ENCODE data around the gene PDLIM7.

Gene PDLIM7

GRCh38 chr5:177453852-177454396 is 43.5 kb downstream of the PDLIM7 start:
- peak; percentile 39 for DNase-seq (ENCODE audit: extremely low spot score)

GRCh38 chr5:177452688-177453638 is 44.4 kb downstream of the PDLIM7 start:
- ChIA-PET POLR2A (interaction anchor here (0.8 to 3.9 kb wide), 8 partner anchors 8 to 101 kb away, joined by 3 to 32 read pairs (median 6); partner anchors contain the start of genes GRK6, LMAN2, PDLIM7 and PRR7), CTCF (interaction anchor here (0.6 to 5.1 kb wide), 4 partner anchors 12 to 63 kb away, joined by 3 to 50 read pairs (median 9); no protein-coding TSS in a partner anchor)
- DNase-seq (ENCODE audit: extremely low spot score): no peak

More at GRCh38 chr5:177453852-177454396, 43.5 kb downstream of the PDLIM7 start:
- POLR2A ChIA-PET: interaction anchor here (1.3 to 3.9 kb wide), 9 partner anchors 9 to 75 kb away, joined by 3 to 34 read pairs (median 11); partner anchors contain the start of genes PDLIM7 and PRR7
- CTCF ChIA-PET: interaction anchor here (0.6 to 5.1 kb wide), 11 partner anchors 8 to 144 kb away, joined by 3 to 50 read pairs (median 6); partner anchors contain the start of gene PDLIM7
- TF ChIP-seq ELF4 (IDR thresholded peaks at IDR 0.05): no peak
- no peak for TF ChIP-seq TARDBP (IDR thresholded peaks at IDR 0.05)
- TF ChIP-seq PKNOX1 (IDR thresholded peaks at IDR 0.05): no peak
- no peak for TF ChIP-seq FOXA1 (IDR thresholded peaks at IDR 0.05)
- no peak for TF ChIP-seq BHLHE40 (IDR thresholded peaks at IDR 0.05; ENCODE audit: borderline replicate concordance)
- TF ChIP-seq L3MBTL2 (conservative IDR thresholded peaks at IDR 0.05): no peak
- TF ChIP-seq FOXM1 (IDR thresholded peaks at IDR 0.05; ENCODE audit: borderline replicate concordance): no peak
- TF ChIP-seq ARNT (IDR thresholded peaks at IDR 0.05): no peak
- no peak for TF ChIP-seq NFRKB (IDR thresholded peaks at IDR 0.05)
- no peak for TF ChIP-seq SP1 (IDR thresholded peaks at IDR 0.05)
- TF ChIP-seq LEF1 (IDR thresholded peaks at IDR 0.05; ENCODE audit: borderline replicate concordance): no peak
- TF ChIP-seq FOXK2 (IDR thresholded peaks at IDR 0.05): no peak
- TF ChIP-seq CTBP1 (IDR thresholded peaks at IDR 0.05; ENCODE audit: borderline replicate concordance): no peak
- TF ChIP-seq HDGF (IDR thresholded peaks at IDR 0.05; ENCODE audit: borderline replicate concordance): no peak
- TF ChIP-seq SUZ12 (IDR thresholded peaks at IDR 0.05): no peak
- no peak for TF ChIP-seq ZNF384 (IDR thresholded peaks at IDR 0.05)

GRCh38 chr5:177450667-177451424 is 46.6 kb downstream of the PDLIM7 start:
- CTCF ChIA-PET: interaction anchor here (0.5 to 1.2 kb wide), 2 partner anchors 60 to 69 kb away, joined by 4 read pairs; no protein-coding TSS in a partner anchor
- POLR2A ChIA-PET: interaction anchor here (0.7 to 3.0 kb wide), 3 partner anchors 24 to 60 kb away, joined by 3 to 11 read pairs (median 5); partner anchors contain the start of gene GRK6
- TF ChIP-seq ARNT (IDR thresholded peaks at IDR 0.05) (no peak), L3MBTL2 (conservative IDR thresholded peaks at IDR 0.05) (no peak), FOXA1 (IDR thresholded peaks at IDR 0.05) (no peak), FOXM1 (IDR thresholded peaks at IDR 0.05; ENCODE audit: borderline replicate concordance) (no peak)
- DNase-seq (ENCODE audit: extremely low spot score): no peak

More at GRCh38 chr5:177452688-177453638, 44.4 kb downstream of the PDLIM7 start:
- no peak for TF ChIP-seq SUZ12 (IDR thresholded peaks at IDR 0.05)
- no peak for TF ChIP-seq TARDBP (IDR thresholded peaks at IDR 0.05)
- TF ChIP-seq PKNOX1 (IDR thresholded peaks at IDR 0.05): no peak; the same call in 1 of the 2 replicates
- no peak for TF ChIP-seq ARNT (IDR thresholded peaks at IDR 0.05)
- no peak for TF ChIP-seq FOXM1 (IDR thresholded peaks at IDR 0.05; ENCODE audit: borderline replicate concordance)
- TF ChIP-seq CTBP1 (IDR thresholded peaks at IDR 0.05; ENCODE audit: borderline replicate concordance): no peak
- no peak for TF ChIP-seq FOXK2 (IDR thresholded peaks at IDR 0.05)
- TF ChIP-seq SP1 (IDR thresholded peaks at IDR 0.05): no peak
- no peak for TF ChIP-seq BHLHE40 (IDR thresholded peaks at IDR 0.05; ENCODE audit: borderline replicate concordance)
- no peak for TF ChIP-seq ZNF384 (IDR thresholded peaks at IDR 0.05)
- no peak for TF ChIP-seq L3MBTL2 (conservative IDR thresholded peaks at IDR 0.05)
- no peak for TF ChIP-seq LEF1 (IDR thresholded peaks at IDR 0.05; ENCODE audit: borderline replicate concordance)
- no peak for TF ChIP-seq FOXA1 (IDR thresholded peaks at IDR 0.05)
- no peak for TF ChIP-seq HDGF (IDR thresholded peaks at IDR 0.05; ENCODE audit: borderline replicate concordance)

- ChIA-PET POLR2A (interaction anchor here (0.7 to 1.9 kb wide), 7 partner anchors 22 to 59 kb away, joined by 3 to 5 read pairs (median 4); partner anchors contain the start of gene GRK6), CTCF (interaction anchor here (0.8 to 4.9 kb wide), 3 partner anchors 46 to 60 kb away, joined by 3 to 30 read pairs (median 15); no protein-coding TSS in a partner anchor)
- TF ChIP-seq CTBP1 (IDR thresholded peaks at IDR 0.05; ENCODE audit: borderline replicate concordance) (no peak), TARDBP (IDR thresholded peaks at IDR 0.05) (no peak), FOXK2 (IDR thresholded peaks at IDR 0.05) (no peak), SUZ12 (IDR thresholded peaks at IDR 0.05) (no peak), L3MBTL2 (conservative IDR thresholded peaks at IDR 0.05) (no peak), ZNF384 (IDR thresholded peaks at IDR 0.05) (no peak), ELF4 (IDR thresholded peaks at IDR 0.05) (no peak)
- DNase-seq (ENCODE audit: extremely low spot score): no peak
These were observed 48.0 kb downstream of the PDLIM7 start for GRCh38 chr5:177449140-177450061.

Measured in HEK293T (cell line).